HG02973 (cell line): ENCODE measurements around the gene FAAH.

Experiments used
- ATAC-seq: cut with Tn5 transposase; IDR thresholded peaks from one replicate; pipeline ENCODE4 v1.9.1; 2021; ENCODE audit warnings: moderate library complexity; ENCODE audit not compliant: unreplicated experiment

The FAAH gene

DNA sequence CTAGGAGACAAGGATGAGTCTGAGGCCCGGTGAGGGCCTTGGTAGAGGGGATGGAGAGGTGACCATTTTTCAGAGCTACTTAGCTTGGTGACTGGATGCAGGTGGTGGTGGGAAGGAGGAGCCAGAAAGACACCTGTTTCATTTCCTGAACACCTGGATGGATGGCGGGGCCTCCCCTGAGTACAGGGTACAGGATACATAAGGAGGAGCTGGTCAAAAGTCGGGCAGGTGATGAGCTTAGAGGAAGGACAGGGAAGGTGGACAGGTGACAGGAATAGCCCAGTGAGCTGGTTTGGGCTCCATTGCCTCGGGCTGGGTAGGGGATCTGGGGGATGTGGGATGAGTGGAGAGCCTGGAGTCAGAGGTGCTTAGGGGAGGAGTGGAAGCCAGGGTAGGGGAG is 6.3 kb downstream of the FAAH start:
- no peak for ATAC-seq

GRCh38 chr1:46401154-46401913 is 7.2 kb downstream of the FAAH start:
- ATAC-seq = no peak

- no peak for ATAC-seq
Observed at GRCh38 chr1:46401964-46402626, 8.0 kb downstream of the FAAH start.

- ATAC-seq = no peak
Observed at GRCh38 chr1:46403916-46404315, 9.8 kb downstream of the FAAH start.

- no peak for ATAC-seq
Observed at GRCh38 chr1:46404482-46405196, 10.5 kb downstream of the FAAH start.

DNA sequence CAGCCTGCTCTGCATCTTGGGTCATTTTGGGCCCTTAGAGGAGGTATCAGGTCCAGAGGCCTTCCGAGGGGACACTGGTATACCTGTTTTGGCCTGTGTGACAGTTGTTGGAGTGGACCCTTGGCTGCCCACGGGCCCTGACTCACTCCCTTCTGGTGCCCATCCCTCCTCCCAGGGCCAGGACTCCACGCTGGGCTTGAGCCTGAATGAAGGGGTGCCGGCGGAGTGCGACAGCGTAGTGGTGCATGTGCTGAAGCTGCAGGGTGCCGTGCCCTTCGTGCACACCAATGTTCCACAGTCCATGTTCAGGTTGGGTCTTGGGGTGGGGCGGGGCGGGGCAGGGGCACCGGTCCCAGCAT is 11.1 kb downstream of the FAAH start:
- no peak for ATAC-seq

DNA sequence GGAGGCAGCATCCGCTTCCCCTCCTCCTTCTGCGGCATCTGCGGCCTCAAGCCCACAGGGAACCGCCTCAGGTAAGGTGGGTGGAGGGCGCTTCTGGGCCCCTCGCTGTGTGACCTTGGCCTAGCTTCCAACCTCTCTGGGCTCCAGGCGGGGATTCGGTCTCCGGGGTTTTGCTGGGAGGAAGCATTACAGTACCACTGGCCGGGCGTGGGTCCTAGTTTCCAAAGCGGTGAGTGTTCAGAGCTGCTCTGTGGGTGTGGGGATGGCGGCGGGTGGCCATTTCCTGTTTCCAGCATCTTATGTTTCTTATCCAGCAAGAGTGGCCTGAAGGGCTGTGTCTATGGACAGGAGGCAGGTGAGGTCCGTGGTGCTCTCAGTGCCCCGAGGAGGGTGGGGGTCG is 11.6 kb downstream of the FAAH start:
- ATAC-seq = no peak

- no peak for ATAC-seq
Observed at GRCh38 chr1:46406881-46407608, 12.9 kb downstream of the FAAH start.

DNA sequence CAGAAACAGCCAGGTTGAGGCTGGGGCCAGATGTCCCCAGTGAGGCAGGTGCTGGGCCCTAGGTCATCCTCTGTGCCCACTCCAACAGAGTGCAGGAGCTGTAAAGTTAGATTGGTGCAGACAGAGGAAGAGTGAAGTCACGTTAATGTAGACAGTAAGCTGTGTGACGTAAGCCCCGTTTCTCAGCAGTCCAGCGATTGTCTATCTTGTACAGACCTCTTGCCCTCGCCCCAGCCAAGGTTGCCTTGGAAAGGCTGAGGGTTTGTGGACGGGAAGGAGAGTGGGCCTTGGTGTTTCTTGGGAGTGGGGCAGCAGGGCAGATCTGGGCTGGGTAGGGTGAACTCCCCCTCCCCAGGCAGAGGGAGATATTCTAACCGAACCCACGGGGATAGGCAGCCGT is 13.5 kb downstream of the FAAH start:
- no peak for ATAC-seq

DNA sequence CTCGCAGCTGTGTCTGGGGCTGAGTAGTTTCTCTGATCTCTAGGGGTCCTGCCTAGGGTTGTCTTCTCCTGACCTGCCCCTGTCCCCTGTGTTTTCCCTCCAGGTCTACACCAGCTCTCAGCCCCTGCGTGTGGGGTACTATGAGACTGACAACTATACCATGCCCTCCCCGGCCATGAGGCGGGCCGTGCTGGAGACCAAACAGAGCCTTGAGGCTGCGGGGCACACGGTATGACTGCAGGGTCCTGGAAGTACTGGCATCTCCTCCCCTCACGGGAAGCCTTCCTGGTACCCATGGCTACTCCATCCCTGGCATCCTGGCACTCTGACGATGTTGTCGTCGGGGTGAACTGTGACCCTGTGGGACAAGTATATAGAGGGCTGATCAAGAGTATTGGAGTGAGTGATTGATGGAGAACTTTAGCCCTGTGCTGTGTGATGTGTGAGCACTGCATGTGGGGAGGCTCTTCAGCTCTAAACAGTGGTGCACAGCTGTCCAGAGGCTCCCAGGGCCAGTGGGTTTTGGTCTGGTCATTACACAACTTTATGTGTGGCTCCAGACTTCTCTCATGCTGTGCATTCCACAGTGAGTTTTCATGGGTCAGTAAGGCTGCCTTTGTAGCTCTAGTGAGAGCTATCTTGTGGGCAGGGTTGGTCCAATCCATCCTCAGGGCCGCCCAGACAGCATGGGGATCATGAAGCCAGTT is 14.4 kb downstream of the FAAH start:
- ATAC-seq = no peak

GRCh38 chr1:46409063-46409372 is 14.9 kb downstream of the FAAH start:
- no peak for ATAC-seq

DNA sequence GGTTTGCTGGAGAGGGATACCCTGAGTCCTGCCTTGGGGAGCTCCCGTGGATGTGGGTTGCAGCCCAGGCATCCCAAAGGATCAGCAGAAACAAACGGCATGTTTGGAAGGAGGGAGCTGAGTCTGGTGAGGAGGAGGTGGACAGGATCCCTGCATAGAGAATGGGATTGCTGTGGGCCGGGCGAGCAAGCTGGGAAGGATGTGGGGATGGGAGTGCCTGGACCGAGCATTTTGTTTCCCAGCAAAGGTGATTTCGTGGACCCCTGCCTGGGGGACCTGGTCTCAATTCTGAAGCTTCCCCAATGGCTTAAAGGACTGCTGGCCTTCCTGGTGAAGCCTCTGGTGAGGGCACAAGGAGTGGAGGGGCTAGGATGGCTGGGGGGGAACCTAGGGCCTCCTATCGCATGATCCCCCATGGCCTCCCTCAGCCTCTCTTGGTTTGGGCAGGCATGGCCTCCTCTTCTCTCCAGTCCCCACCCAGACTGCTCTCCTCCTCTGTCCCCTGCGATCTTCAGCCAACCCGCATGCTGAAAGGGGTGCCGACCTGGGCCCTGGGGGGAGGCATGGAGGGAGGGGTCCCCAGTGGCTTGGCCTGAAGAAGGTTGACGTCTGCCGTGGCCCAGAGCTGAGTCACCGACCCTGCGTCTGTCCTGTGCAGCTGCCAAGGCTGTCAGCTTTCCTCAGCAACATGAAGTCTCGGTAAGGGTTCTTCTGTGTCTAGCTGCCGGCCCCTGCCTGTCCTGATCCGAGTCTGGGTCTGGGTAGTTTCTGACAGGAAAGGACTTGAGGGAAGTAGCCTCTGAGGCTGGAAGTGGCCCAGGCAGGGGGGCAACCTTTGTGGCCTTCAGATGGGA is 16.3 kb downstream of the FAAH start:
- no peak for ATAC-seq

DNA sequence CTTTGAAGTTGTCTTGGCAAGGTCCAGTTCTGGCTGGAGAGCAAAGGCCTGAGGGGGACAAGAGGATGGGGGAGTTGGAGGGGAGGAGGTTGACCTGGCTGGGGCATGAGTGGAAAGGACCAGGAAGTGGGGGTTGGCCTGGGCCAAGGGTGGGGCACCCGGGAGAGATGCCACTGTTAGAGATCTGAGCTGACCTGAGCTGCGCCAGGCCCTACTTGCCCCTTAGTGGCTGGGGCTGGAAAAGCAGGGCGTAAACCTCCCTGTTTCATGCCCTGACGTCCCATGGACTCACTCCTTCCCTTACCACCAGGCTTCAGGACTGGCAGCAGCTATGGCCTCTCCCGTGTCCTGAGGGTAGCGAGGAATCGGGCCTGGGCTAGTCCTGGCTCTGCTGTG is 16.9 kb downstream of the FAAH start:
- no peak for ATAC-seq

DNA sequence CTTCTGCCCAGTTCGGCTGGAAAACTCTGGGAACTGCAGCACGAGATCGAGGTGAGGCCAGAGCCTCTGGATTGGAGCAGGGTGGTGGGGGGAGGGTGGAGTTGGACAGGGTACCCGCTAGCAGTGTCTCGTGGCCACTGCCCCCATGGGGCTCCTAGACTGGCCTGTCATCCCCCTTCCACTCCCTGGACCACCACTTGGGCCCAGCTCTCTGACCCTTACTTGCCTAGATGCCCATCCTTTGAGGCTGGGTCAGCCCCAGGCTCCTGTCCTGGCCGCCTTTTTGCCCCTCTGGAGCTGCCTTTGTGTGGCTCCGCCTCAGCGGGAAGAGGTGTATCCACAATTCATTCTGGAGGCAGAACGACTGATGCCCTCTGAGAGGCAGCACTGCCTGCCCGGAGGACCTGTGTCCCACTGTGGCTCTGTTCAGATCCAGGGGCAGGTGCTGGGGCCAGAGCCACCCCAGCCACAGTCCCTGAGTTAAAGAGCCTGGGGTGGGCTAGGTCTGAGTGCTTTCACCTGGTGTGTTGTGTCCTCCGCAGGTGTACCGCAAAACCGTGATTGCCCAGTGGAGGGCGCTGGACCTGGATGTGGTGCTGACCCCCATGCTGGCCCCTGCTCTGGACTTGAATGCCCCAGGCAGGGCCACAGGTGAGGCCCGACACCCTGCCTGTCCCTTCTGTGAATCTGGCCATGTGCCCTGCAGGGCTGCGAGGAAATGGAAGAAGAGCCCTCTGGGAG is 17.7 kb downstream of the FAAH start:
- ATAC-seq = no peak

DNA sequence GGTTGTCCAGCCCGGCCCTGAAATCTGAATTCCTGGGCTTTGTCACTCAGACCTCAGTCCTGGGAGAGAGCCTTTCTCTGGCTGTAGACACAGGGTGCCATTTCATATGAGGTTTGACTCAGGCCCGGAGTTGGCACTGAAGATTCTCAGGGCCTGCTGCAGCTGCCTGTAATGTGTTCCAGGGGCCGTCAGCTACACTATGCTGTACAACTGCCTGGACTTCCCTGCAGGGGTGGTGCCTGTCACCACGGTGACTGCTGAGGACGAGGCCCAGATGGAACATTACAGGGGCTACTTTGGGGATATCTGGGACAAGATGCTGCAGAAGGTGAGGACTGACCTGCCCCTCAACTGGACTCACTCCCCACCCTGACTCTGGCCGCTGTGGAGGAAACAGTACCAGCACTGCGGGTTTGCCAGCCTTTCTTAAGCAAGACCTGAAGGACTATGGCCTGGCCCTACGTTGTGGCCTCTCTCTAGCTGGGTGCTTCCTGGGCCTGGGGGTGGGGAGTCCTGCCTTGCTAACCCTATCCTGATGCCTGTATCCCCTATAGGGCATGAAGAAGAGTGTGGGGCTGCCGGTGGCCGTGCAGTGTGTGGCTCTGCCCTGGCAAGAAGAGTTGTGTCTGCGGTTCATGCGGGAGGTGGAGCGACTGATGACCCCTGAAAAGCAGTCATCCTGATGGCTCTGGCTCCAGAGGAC is 18.9 kb downstream of the FAAH start:
- no peak for ATAC-seq

- peak; percentile 73 for ATAC-seq
Observed at GRCh38 chr1:46413596-46413985, 19.5 kb downstream of the FAAH start.

GRCh38 chr1:46415514-46415913 is 21.4 kb downstream of the FAAH start:
- ATAC-seq = no peak

GRCh38 chr1:46418976-46419375 is 24.9 kb downstream of the FAAH start:
- ATAC-seq = no peak

GRCh38 chr1:46420533-46420915 is 26.4 kb downstream of the FAAH start:
- no peak for ATAC-seq
